Upper lobe of left lung (tissue), 4 donors: ENCODE results near the gene ANKRD30A.

Experiments used
- EP300 ChIP-seq, 4 donors: sonication (generic); formaldehyde crosslinking; IDR thresholded peaks; one replicate each; pipeline ENCODE4 v1.5.1; 2017; ENCODE audit warnings: antibody characterized with exemption in 4 of 4, control low read depth in 2 of 4
- POLR2A ChIP-seq, 4 donors: fragments of 450-650 bp; IDR thresholded peaks; one replicate each; pipeline ENCODE4 v1.5.1; 2016 to 2017; ENCODE audit warnings: antibody characterized with exemption in 4 of 4, mild to moderate bottlenecking in 2 of 4
- POLR2AphosphoS5 ChIP-seq, 2 donors: sonication (generic); formaldehyde crosslinking; IDR thresholded peaks; one replicate each; pipeline ENCODE4 v1.5.1; 2017; ENCODE audit warnings: antibody characterized with exemption in 2 of 2
- TF ChIP-seq, protein P1 (sequence below), 6 experiments: fragments of 450-650 bp in 4 of 6; fragments of 200-600 bp in 2 of 6; sonication (generic) in 2 of 6; IDR thresholded peaks; one replicate each; pipeline ENCODE4 v1.5.1; 2016 to 2019; ENCODE audit warnings: antibody characterized with exemption in 6 of 6

DNA sequence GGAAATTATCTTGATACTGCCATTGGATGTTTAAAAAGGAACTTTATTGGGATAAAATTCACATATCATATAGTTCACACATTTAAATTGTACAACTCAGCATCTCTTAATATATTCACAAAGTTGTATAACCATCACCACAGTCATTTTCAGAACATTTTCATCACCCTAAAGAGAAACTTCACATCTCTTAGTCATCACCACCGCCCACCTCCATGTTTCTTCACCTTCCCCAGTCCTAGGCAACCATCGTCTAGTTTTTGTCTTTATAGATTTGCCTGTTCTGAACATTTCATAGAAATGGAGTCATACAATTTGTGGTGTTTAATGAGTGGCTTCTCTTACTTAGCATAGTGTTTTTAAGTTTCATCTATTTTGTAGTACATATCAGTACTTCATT lies 96.6 kb downstream of the ANKRD30A start:
- TF ChIP-seq, protein P1, sequence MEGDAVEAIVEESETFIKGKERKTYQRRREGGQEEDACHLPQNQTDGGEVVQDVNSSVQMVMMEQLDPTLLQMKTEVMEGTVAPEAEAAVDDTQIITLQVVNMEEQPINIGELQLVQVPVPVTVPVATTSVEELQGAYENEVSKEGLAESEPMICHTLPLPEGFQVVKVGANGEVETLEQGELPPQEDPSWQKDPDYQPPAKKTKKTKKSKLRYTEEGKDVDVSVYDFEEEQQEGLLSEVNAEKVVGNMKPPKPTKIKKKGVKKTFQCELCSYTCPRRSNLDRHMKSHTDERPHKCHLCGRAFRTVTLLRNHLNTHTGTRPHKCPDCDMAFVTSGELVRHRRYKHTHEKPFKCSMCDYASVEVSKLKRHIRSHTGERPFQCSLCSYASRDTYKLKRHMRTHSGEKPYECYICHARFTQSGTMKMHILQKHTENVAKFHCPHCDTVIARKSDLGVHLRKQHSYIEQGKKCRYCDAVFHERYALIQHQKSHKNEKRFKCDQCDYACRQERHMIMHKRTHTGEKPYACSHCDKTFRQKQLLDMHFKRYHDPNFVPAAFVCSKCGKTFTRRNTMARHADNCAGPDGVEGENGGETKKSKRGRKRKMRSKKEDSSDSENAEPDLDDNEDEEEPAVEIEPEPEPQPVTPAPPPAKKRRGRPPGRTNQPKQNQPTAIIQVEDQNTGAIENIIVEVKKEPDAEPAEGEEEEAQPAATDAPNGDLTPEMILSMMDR (IDR thresholded peaks at IDR 0.05), result no peak
- TF ChIP-seq EP300 (IDR thresholded peaks at IDR 0.05) (no peak), POLR2AphosphoS5 (IDR thresholded peaks at IDR 0.05) (no peak), POLR2A (IDR thresholded peaks at IDR 0.05) (no peak)
